SKM-1 treated with dmso at 0.1 percent for 144 hours (cell line): ENCODE results near the gene ANKRD52.
"Not testable (repeated sequence)": the region's sequence is repeated elsewhere in the genome, so short reads cannot be mapped to it uniquely, and the experiment has no call there.

ENCODE experiments used
- DNase-seq: peaks from one replicate; lab custom pipeline; 2025; ENCODE audit not compliant: unreplicated experiment; lab: John Stamatoyannopoulos, UW

ANKRD52 gene

DNA sequence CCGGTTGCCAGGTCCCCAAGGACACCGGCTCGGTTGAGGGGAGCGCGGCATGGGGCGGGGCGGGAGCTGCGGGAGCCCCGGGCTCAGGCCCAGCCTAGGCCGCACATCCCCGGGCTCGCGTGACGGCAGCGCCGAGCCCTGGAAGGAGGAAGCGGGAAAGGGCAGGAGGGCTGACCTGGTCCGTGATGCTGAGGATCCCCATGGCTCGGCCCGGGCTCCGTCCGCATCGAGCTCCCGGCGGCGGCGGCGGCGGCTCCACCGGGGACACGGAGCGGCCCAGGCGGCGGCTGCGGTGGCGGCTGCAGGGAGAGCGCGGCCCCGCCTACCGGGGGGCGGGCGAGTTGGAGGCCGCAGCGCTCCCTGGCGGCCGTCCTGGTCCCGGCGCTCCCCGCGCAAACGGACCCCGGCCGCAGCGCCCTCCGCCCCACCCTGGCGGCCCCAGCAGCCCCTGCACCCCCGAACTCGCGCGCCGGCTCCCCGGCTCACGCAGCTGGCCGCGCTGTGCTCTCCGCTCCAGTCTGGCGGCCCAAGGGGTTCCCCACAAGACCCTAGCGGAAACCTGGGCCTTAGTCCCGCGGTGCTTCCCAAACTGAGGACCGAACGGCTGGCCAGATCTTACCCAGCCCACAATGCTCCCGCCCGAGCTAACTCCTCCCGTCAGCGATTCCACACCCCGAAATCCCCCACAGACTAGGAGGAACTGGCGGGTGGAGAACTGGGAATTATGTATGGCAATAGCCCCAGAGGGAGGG is at the start of gene ANKRD52:
Gene ANKRD52, minus strand, starts transcription at position 317 of the 752 bp plus-strand sequence. Its CDS starts 115 bp downstream, at position 202.
- DNase-seq: peak; percentile 47

- no peak for DNase-seq
These were observed 49.2 kb upstream of the ANKRD52 start for GRCh38 chr12:56307221-56307965.

- no peak for DNase-seq
These were observed 46.8 kb upstream of the ANKRD52 start for GRCh38 chr12:56304872-56305590.

DNA sequence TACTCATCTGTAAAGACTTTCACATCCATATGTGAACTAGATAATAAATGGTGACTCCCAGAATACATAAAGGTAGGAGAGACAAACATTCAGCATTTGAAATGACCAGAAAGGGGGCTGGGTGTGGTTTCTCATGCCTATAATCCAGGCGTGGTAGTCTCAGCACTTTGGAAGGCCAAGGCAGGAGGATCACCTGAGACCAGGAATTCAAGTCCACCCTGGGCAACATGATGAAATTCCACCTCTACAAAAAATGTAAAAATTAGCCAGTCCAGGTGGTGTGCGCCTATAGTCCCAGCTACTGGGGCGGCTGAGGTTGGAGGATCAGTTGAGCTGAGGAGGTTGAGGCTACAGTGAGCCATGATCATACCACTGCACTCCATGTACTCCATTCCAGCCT is 46.1 kb upstream of the ANKRD52 start:
- no peak for DNase-seq

DNA sequence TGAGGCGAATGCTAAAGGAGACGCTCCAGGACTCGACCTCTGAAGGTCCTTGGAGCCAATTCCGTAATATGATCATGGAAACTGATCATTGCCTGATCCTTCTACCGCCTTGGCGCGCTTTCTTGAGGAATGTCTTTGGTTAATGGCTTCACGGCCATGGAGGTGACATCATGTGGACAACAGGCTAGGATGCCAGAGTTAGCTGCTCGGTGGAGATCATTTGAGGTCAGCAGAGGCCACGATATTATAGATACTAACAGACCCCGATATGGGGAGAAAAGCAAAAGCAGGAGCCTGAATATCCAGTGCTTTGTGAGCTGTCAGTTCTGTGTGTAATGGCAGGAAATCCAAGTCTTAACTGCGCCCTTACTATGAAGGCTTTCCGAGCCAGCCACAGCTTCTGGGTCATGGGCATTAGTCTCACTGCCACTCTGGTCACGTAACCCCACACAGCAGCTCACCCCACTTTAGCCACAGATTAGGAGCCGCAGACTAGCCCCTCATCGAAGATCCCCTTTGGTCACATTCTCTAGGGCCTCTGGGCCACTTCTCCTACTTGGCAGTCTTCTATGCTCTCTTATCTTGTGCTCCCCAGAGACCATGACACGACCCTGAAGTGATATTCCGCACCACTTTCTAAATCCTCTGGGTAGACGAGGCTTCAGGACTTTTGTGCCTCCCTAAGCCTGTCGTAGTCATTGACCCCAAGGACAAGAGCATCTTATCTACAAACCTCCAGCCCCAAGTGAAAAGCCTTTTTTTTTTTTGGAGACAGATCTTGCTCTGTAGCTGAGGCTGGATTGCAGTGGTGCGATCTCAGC is 42.7 kb upstream of the ANKRD52 start:
- DNase-seq: no peak

GRCh38 chr12:56299853-56300643 is 41.9 kb upstream of the ANKRD52 start, which contains the start of gene CS:
Gene CS, minus strand, starts transcription at chr12:56300330. Its CDS starts 129 bp downstream, at chr12:56300201.
- DNase-seq: peak; percentile 85

GRCh38 chr12:56299308-56299852 is 41.2 kb upstream of the ANKRD52 start:
- no peak for DNase-seq

- no peak for DNase-seq
These were observed 40.6 kb upstream of the ANKRD52 start for GRCh38 chr12:56298828-56299227.

DNA sequence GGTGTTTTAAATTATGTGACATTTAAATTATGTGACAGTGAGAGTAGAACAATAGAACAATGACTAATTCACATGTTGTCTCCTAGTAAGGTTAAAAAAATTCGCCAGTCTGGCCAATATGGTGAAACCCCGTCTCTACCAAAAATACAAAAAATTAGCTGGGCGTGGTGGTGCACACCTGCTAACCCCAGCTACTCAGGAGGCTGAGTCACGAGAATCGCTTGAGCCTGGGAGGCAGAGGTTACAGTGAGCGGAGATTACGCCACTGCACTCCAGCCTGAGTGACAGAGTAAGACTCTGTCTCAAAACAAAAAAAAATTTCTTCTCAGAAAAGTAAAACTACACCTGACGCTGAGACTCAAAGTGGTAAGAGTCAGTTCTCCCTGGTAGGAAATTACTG is 39.2 kb upstream of the ANKRD52 start:
- DNase-seq: no peak

GRCh38 chr12:56296295-56296694 is 38.1 kb upstream of the ANKRD52 start:
- DNase-seq: no peak

- no peak for DNase-seq
These were observed 35.6 kb upstream of the ANKRD52 start for GRCh38 chr12:56293795-56294194.

DNA sequence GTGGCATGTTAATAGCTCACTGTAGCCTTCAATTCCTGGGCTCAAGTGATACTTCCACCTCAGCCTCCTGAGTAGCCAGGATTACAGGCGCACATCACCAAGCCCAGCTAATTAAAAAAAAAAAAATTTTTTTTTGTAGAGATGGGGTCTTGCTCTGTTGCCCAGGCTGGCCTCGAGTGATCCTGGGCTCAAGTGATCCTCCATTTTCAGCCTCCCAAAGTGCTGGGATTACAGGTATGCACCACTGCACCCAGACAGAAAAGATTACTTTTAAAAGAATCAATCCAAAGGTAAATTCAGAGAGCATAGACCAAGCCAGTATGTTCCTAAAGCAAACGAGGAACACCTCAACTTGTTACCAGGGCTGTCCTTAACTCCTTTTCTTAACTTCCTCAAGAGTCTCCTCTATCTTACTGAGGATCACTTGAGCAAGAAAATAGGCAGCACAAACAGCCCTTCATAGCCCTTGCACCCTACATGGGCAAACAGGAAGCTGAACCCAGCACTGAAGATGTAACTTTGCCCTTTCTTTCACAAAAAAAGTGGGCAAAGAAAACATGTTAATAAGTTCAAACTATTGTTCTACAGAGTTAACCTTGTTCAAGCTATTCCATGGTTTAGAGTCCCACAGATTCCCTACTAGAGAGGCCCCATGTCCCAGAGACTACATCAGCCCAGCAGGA is 30.7 kb upstream of the ANKRD52 start:
- peak; percentile 27 for DNase-seq

DNA sequence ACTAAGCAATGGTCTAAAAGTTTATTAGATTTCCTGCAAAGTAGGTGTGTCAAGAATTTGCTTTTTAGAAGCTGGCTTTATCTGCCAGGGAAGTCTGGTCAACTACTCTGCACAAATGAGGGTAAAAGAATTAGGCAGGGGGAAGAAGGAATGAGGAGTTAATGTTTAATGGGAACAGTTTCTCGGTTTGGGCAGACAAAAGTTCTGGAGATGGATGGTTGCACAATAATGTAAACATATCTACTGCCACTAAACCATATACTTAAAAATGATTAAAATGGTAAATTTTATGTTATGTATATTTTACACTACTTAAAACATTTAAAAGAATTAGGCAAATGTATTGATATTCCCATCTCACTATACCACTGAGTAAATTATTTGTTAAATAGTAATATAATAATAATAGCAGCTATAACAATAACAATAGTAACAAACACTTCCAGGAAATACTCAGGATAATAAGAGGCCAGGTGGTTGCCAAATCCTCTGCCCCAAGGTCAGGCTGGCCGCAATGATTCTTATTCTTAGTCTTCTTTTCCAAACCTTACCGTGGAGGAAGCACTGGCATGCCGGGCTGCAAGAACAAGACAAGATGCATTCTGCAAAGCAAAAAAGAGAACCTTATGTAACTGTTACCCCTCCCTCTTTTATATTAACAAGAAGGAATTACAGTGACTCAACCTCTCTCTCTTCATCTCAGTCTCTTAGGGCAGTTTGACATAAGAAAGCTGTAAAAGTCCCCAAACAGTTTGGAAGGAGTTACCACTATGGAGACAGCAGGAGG is 28.1 kb upstream of the ANKRD52 start:
- no peak for DNase-seq

DNA sequence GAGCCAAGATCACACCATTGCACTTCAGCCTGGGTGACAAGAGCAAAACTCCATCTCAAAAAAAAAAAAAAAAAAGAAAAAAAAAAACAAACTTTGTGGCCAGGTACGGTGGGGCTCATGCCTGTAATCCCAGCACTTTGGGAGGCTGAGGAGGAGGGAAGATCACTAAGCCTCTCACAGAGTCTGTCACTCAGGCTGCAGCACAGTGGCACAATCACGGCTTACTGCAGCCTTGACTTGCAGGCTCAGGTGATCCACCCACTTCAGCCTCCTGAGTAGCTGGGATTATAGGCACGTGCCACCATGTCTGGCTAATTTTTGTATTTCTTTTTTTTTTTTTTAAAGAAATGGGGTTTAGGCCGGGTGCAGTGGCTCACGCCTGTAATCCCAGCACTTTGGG is 26.1 kb upstream of the ANKRD52 start:
- not testable (repeated sequence) for DNase-seq

GRCh38 chr12:56282579-56282978 is 24.4 kb upstream of the ANKRD52 start:
- DNase-seq: no peak

- DNase-seq: no peak
These were observed 23.8 kb upstream of the ANKRD52 start for GRCh38 chr12:56282030-56282429.

GRCh38 chr12:56280849-56281248 is 22.7 kb upstream of the ANKRD52 start:
- DNase-seq: no peak

GRCh38 chr12:56278905-56279304 is 20.7 kb upstream of the ANKRD52 start:
- no peak for DNase-seq
